Limb (tissue), 2 donors: Measurements from ENCODE around the gene PCNX3.

Source experiments
- DNase-seq, 2 donors: peaks; one replicate each; pipeline ENCODE4 v3.0.0-alpha.2; 2016; ENCODE audit errors: extremely low spot score in 2 of 2

Gene PCNX3

GRCh38 chr11:65580031-65580692 is 35.4 kb upstream of the PCNX3 start:
- DNase-seq = no peak

- no peak for DNase-seq
These were observed 34.8 kb upstream of the PCNX3 start for GRCh38 chr11:65580756-65581155.

GRCh38 chr11:65581928-65582327 is 33.6 kb upstream of the PCNX3 start:
- DNase-seq = no peak

DNA sequence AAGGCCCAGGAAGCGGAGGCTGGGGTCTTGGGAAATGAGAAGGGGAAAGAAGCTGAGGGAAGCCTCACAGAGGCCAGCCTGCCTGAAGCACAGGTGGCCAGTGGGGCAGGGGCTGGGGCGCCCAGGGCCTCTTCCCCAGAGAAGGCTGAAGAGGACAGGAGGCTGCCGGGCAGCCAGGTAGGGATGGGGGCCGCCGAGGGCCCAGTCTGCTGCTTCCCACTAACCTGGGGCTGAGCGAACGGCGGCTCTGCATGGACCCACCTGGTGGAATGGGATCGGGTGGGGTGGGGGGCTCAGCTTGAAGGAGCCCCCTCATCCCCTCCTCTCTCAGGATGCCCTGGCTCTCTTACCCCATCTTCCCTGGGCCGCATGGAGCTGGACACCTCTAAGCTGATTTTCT is 32.0 kb upstream of the PCNX3 start:
- no peak for DNase-seq

GRCh38 chr11:65584106-65584505 is 31.5 kb upstream of the PCNX3 start:
- no peak for DNase-seq

GRCh38 chr11:65584723-65585171 is 30.8 kb upstream of the PCNX3 start:
- peak in 1 of 2 donors; percentile 45 for DNase-seq

DNA sequence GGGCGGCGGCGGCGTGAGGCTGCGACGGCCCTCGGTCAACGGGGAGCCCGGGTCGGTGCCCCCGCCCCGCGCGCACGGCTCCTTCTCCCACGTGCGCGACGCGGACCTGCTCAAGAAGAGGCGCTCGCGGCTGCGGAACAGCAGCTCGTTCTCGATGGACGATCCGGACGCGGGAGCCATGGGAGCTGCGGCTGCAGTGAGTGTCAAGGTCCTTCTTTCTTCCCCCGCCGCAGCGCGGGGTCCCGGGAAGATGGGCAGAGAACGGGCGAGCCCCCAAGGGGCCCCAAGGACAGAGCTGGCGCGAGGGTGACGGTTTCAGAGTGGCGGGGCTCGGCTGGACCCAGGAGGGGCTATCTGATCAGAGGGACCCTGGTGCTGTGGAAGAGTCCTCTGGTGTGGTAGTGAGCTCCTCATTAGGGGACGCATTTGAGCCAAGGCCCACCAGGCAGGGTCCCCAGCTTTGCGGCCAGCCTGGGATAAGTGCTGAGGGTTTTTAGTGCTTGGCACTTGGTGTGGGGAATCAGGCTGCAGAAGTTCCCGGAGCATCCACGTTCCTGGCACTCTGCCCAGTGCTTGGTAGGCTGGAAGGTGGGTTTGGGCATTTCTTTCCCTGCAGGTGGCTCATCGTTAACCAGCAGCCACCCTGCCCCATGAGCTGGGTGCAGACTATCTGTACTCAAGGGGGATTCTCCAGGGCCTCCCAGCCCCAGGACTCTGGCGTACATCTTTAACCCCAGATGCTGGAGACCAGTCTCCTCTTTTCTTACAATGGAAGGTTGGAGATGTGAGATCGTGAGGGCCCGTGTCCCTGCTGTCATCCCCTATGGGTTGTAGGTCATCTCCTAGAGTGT is 30.0 kb upstream of the PCNX3 start:
- DNase-seq = no peak

- no peak for DNase-seq
These were observed 29.3 kb upstream of the PCNX3 start for GRCh38 chr11:65586247-65586630.

GRCh38 chr11:65586676-65587075 is 28.9 kb upstream of the PCNX3 start:
- no peak for DNase-seq

DNA sequence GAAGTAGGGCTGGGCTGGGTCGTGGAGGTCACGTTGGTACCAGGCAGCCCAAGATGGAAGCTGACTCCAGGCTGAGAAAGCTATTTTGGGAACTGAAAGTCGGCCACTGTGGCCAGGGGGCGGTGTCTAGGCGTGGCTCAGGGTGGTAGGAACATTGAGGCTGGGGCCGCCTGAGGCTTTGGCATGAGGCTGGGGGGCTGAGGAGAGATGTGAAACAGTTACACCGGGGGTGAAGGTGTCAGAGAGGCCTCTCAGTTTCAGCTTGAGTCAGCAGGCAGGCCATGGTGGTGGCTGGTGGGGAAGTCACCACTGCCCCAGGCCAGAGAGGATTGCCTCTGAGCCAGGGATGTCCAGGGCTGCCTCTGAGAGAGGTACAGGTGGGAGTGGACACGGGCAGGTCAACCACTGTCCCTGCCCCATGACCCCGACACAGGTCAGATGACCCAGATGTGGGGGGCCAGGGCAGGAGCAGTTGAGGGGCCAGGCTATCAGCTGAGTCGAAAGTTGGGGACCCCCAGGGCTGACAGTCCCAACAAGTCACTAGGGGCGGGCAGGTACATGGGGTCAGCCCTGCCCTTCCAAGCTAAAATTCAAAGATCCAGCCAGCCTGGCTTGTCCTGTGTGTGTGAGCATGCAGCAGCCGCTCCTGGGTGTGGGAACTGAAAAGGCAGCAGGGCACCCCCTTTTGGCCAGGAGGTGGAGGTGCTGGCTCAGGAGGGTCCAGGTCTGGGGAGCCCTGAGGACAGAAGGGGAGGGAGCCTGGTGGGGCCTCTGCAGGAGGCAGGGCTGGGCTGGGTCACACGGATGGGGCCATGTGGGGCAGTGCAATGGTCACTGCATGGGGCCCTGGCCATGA is 27.1 kb upstream of the PCNX3 start:
- DNase-seq = no peak

DNA sequence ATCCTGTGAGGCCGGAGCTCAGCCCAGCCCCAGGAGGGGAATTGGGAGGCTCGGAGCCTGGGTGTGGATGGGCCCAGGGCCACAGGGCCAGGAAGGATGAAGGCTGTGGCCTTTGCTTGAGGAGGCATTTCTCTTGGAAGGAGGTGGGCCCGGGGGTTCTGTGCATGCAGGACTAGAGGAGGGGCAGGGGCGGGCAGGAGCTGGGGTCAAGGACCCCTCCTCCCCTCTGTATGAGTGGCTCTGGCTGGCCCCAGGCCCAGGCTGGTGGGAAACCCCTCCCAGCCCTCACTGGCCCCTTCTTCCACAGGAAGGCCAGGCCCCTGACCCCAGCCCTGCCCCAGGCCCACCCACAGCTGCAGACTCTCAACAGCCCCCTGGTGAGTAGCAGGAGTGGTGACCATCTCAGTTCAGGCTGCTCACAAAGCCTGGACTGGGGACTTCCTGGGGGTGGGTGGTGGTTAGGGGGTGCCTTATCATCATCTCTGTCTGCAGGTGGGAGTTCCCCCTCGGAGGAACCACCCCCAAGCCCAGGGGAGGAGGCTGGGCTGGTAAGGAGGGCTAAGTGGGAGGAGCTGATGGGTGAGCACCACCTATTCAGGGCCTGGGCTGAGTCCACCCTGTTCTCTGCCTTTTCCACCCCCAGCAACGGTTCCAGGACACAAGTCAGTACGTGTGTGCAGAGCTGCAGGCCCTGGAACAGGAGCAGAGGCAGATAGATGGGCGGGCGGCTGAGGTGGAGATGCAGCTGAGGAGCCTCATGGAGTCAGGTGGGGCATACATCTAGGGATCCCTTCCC is 25.9 kb upstream of the PCNX3 start:
- no peak for DNase-seq

- DNase-seq = peak in 1 of 2 donors; percentile 74
These were observed 25.3 kb upstream of the PCNX3 start for GRCh38 chr11:65590240-65590738.

DNA sequence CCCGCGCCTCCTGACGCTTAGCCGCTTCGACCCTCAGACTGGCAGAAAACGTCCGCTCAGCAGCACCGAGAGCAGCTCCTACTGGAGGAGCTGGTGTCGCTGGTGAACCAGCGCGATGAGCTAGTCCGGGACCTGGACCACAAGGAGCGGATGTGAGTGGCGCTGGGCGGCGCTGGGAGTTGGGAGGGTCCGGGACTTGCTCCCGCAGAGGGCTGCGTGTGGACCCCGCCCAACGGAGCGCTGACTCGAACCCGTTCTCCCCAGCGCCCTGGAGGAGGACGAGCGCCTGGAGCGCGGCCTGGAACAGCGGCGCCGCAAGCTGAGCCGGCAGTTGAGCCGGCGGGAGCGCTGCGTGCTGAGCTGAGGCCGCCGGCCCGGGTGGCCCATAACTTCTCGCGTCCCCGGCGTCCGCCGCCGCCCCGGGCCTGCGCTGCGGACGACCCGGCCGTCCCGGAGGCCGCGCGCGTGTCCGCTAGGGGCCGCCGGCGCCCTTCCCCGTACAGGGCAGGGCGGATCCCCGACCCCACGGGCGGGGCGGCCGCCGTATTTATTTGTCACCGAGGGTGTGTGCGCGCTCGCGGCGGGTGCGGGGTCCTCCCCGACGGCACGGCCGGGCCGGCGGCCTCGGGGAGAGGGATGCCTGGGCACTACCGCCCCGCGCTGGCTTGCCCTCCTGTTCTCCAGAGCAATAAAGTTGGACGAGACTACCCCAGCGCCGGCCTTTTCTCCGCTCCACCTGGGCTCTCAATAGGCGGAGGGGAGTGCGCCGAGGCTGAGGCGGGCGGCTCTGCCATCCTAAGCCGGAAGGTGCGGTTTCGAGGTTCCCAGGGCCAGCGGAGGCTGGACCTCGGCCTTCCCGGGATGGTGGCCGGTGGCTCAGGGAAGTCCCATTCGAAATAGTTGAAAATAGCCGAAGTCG is 23.4 kb upstream of the PCNX3 start:
- DNase-seq = no peak

GRCh38 chr11:65592858-65593517 is 22.6 kb upstream of the PCNX3 start:
- DNase-seq = no peak

DNA sequence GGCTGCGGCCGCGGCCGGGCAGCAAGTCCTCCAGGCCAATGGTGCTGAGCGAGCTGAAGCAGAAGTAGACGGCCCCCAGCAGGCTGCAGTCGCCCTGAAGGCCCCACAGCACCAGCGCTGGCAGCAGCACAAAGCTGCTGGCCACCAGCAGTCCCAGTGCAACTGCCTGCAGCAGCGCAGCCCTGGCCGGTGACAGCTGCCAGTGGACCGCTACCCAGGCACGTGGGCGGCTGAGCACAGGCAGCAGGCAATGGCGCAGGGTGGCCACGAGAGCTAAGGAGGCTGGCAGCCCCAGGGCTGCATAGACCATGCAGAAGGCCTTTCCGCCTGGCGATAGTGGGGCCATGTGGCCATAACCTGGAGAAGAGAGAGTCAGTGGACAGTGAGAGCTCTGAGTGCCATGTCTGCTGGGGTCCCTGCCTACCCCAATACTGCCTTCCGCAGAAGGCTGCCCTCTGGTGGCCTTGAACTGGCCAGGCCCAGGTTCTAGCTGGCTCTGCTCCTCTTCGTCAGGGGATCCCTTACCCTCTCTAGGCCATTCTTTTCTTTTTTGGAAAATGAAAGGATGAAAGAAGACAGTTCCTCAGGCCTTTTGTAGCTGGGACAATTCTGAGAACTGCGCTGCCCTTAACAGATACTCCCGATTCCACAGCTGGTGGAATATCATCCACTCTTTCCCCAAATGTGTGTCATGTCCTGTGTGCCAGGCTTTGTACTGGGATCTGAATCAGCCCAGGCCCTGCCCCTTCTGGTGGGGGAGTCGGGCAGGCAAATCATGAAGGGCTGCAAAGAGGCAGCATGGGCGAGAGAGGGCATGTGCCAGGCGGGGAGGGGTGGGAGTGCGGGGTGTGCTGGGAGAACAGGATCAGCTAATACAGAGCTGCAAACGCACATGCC is 21.8 kb upstream of the PCNX3 start:
- DNase-seq = no peak

DNA sequence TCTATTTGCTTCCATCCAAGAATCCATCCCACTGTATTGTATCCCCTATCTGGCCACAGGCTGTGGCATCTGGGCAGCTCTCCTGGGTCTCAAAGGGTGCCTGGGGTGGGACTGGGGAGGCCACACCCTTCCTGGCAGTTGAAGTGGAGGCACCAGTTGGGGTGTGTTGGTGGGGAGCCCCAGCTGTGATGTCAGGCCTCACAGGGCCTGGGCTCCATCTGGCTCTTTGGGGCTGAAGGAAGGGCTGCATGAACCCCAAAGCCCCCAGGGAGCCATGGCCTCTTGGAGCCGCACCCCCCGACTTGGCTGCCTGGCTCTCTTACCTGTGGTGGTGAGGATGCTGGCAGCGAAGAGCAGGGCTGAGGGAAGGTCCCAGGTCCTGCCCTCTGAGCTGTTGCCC is 20.4 kb upstream of the PCNX3 start:
- no peak for DNase-seq

DNA sequence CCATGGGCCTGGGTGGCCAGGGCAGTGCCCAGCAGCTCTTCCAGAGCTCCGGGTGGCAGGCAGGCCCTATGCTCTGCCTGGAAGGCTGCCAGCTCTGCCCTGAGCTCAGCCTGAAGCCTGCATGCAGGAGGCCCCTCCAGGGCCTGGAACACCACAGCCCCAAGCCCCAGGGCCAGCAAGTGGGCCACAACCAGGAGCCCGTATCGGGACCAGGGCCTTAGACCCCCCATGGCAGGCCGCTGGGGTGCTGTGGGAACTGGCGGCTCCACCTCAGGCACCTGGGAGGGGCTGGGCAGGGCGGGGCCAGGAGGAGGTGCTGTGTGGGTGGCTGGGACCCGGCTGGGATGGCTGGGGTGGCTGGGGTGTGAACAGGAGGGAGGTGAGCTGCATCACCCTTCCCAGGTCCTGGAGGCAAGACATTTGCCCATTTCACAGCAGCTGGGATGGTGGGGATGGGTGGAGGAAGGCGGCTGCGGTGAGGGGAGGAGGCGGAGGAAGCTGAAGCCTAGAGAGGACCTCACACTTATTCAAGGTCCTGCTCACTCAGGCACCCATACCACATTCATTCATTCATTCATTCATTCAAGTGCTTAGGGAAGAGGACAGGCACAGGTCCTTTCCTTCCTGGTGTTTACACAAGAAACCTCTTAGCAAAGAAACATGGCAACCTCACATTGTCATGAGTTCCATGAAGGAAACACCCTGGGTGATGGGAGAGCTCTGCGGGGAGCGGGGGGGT is 19.9 kb upstream of the PCNX3 start, which contains the start of gene KCNK7:
KCNK7 (minus strand) TSS at position 258 of the 739 bp plus-strand sequence; CDS start at position 230, 28 bp downstream.
- DNase-seq = no peak
